ENCODE results near the gene OR52E1. TPM values are rescaled to one million over a fixed set of nuclear protein-coding genes. Genes with fewer than 3 reads are reported as not detected.

Gene OR52E1
- total and polyA plus RNA-seq, 2 of the 4 experiments (the other 2 are of a cell fraction): not detected

GRCh38 chr11:5065027-5065426, 4.3 kb upstream of the OR52E1 start:
- in situ Hi-C loops (cut with MboI; ENCODE audit: low sequenced_read_pairs) (no loop called here), dilution Hi-C loops (cut with HindIII; ENCODE audit: low sequenced_read_pairs, unreplicated experiment) (no loop called here), intact Hi-C loops (cut with micrococcal nuclease) (no loop called here)
- Histone ChIP-seq H3K56ac (ENCODE audit: extremely low read depth, insufficient read depth, low read length) (no peak overlapping the region), H3K27me3 (ENCODE audit: control insufficient read depth, insufficient read depth, low read length) (no peaks in the 10 kb centered on the region; the same call in 1 of the 2 replicates), H3K9ac (ENCODE audit: low read depth, low read length) (no peak overlapping the region), H2BK20ac (ENCODE audit: low read depth, low read length) (no peak overlapping the region), H4K5ac (ENCODE audit: low read depth, low read length) (no peak overlapping the region), H4K8ac (ENCODE audit: low read depth in 2 of 2, low read length in 2 of 2) (no peak overlapping the region), H3K4me1 (ENCODE audit: control insufficient read depth, insufficient read depth, low read length) (no peaks in the 10 kb centered on the region), H3K9me1 (ENCODE audit: insufficient read depth, low read length) (no peaks in the 10 kb centered on the region), H3K79me1 (ENCODE audit: low read depth in 1 of 2, low read length in 2 of 2) (no peaks in the 10 kb centered on the region), H2BK120ac (ENCODE audit: low read depth, low read length) (no peak overlapping the region), H3K14ac (replicated peaks; ENCODE audit: low read depth, low read length) (no peak overlapping the region), H3K23ac (ENCODE audit: low read depth, low read length) (no peak overlapping the region), H3K4ac (ENCODE audit: low read depth, low read length) (no peak overlapping the region), H3K4me3 (ENCODE audit: insufficient read depth, low read depth, low read length) (no peak overlapping the region), H2BK15ac (ENCODE audit: low read depth, low read length) (no peak overlapping the region), H4K91ac (ENCODE audit: insufficient read depth, low read depth, low read length) (no peak overlapping the region), H2AK5ac (ENCODE audit: low read depth, low read length) (no peak overlapping the region), H3K27ac (ENCODE audit: insufficient read depth, low read length) (no peak overlapping the region), H3K36me3 (ENCODE audit: control insufficient read depth, insufficient read depth, low read length) (no peaks in the 10 kb centered on the region), H2AFZ (replicated peaks; ENCODE audit: low read length, poor library complexity) (no peak overlapping the region), H3K18ac (ENCODE audit: low read depth, low read length) (no peak overlapping the region), H4K20me1 (ENCODE audit: insufficient read depth, low read length) (no peaks in the 10 kb centered on the region), H2BK5ac (ENCODE audit: low read depth, low read length, poor library complexity, severe bottlenecking) (no peak overlapping the region), H3K9me3 (ENCODE audit: control insufficient read depth, insufficient read depth, low read length) (no peaks in the 10 kb centered on the region), H2AK9ac (replicated peaks; ENCODE audit: low read depth, low read length, poor library complexity) (no peak overlapping the region), H3K4me2 (ENCODE audit: low read depth, low read length) (no peak overlapping the region)
- WGBS, 2 experiments (ENCODE audit: extremely low coverage in 2 of 2, insufficient read length in 1 of 2): no CpG with 5 or more reads among the region's 1 CpG
- no peak for TF ChIP-seq SMC3 (IDR thresholded peaks at IDR 0.05; ENCODE audit: low read depth, low read length)
- TF ChIP-seq BHLHE40 (IDR thresholded peaks at IDR 0.05; ENCODE audit: low read depth, low read length): no peak
- no peak for TF ChIP-seq NFE2L2 (IDR thresholded peaks at IDR 0.05; ENCODE audit: low read depth, low read length)
- TF ChIP-seq MAZ (IDR thresholded peaks at IDR 0.05; ENCODE audit: borderline replicate concordance, low read depth, low read length): no peak
- no peak for TF ChIP-seq POLR2A (IDR thresholded peaks at IDR 0.05; ENCODE audit: low read depth, low read length)
- no peak for TF ChIP-seq FOS (IDR thresholded peaks at IDR 0.05; ENCODE audit: low read depth, low read length)
- TF ChIP-seq CEBPB (IDR thresholded peaks at IDR 0.05; ENCODE audit: low read depth, low read length): no peak
- TF ChIP-seq MAFK (IDR thresholded peaks at IDR 0.05; ENCODE audit: low read depth, low read length): no peak
- TF ChIP-seq, protein P1, sequence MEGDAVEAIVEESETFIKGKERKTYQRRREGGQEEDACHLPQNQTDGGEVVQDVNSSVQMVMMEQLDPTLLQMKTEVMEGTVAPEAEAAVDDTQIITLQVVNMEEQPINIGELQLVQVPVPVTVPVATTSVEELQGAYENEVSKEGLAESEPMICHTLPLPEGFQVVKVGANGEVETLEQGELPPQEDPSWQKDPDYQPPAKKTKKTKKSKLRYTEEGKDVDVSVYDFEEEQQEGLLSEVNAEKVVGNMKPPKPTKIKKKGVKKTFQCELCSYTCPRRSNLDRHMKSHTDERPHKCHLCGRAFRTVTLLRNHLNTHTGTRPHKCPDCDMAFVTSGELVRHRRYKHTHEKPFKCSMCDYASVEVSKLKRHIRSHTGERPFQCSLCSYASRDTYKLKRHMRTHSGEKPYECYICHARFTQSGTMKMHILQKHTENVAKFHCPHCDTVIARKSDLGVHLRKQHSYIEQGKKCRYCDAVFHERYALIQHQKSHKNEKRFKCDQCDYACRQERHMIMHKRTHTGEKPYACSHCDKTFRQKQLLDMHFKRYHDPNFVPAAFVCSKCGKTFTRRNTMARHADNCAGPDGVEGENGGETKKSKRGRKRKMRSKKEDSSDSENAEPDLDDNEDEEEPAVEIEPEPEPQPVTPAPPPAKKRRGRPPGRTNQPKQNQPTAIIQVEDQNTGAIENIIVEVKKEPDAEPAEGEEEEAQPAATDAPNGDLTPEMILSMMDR (conservative IDR thresholded peaks at IDR 0.05; ENCODE audit: low read depth, low read length): no peak
- no peak for TF ChIP-seq CHD1 (IDR thresholded peaks at IDR 0.05; ENCODE audit: low read depth, low read length)
- no peak for TF ChIP-seq RFX5 (IDR thresholded peaks at IDR 0.05; ENCODE audit: low read depth, low read length)
- ATAC-seq (ENCODE audit: low read depth): no peak
- DNase-seq: no peak
- BruUV-seq (replicated peaks): no TSS peak
- ChIA-PET CTCF (interaction anchor here (1.0 kb wide), 2 partner anchors 9 to 11 kb away, joined by 3 to 5 read pairs; no protein-coding TSS in a partner anchor), POLR2A (ENCODE audit: unreplicated experiment) (no interaction called here)
